ENCODE data around the gene CHST5.
A peak's percentile ranks its signal among the peaks of the same experiment; 100 is the strongest.

CHST5 gene

GRCh38 chr16:75535901-75536300, at the start of gene CHST5:
CHST5 (minus strand) TSS chr16:75536108; CDS start chr16:75530384, 5,724 bp downstream.
- DNase-seq = no peak

- no peak for DNase-seq
Measured at GRCh38 chr16:75584108-75584507, 48.2 kb upstream of the CHST5 start.

DNA sequence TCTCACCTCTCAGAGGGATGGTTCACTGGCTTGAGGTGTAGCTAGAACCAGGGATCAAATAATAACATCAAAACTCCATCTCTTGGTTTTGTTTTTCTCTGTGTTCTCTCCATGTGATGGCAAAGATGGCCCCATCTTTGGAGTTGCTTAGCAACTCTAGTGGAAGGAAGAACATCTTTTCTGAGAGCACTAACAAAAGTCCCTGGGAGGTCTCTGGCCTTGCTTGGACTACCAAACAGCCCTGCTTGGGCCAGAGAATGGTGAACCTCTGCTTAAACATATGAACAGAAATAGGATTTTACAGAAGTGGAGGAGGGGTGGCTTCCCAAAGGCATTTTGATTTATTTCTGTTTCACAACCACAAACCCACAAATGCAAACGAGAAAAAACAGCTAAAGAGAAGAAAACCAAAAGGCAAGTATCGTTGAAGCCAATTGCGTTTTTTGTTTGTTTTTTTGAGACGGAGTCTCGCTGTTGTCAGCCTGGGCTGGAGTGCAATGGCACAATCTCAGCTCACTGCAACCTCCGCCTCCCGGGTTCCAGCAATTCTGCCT, 43.5 kb upstream of the CHST5 start:
- no peak for DNase-seq

DNA sequence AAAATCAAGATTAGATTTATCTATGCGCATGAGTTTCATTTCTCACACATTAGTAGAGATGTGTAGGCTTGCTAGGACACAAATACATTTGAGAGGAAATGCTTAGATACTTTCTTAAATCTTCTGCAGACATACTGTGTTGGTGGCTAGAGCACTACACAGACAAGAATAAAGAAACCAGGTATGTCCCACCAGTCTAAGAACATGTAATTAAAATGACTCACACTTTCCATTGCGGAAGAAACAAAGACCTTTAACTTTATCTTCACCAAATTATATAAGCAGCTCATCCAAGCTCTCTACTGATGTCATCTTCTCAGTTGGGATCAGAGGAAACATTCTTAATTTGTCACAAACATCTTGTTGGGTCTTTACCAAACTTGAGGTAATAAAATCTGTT, 42.8 kb upstream of the CHST5 start:
- no peak for DNase-seq

GRCh38 chr16:75578212-75578611, 42.3 kb upstream of the CHST5 start:
- DNase-seq = no peak

DNA sequence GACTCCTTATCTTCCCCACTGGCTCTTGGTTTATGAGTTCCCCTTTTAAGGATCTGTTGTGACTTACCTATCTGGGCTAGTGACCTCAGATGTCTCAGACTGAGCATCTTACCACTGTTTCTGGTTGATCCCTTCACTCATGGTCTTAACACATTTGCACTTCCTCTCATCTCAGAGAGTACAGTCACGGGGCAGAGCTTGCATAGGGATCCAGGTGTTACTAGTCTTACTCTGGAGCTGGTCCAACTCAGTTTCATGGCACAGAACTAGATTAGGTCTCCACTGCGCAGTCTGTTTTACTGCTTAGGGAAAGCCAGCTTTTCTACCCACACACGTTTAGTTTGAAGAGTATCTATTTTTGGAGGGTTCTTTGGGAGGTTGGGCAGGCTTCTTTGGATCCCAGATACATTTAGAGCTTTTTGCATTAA, 40.5 kb upstream of the CHST5 start:
- DNase-seq = no peak

GRCh38 chr16:75575958-75576357, 40.0 kb upstream of the CHST5 start:
- no peak for DNase-seq

DNA sequence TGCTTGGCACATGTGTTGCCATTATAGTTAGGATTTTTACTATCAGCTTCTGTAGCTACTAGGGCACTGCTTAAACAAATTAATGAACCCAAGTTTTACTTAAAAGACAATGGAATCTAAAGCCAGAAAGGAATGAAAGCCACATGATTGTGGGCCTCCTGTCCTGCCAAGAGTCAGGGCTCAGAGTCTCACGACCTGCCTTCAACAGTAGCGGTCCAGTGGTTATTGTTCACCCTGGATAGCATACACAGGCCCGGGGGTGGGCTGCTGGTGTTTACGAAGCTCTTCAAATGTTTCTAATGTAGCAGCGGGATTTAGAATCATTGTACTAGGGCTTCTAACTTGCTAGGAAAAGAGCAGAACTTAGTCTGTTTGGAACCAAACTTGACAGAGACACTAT, 38.0 kb upstream of the CHST5 start:
- DNase-seq = no peak

DNA sequence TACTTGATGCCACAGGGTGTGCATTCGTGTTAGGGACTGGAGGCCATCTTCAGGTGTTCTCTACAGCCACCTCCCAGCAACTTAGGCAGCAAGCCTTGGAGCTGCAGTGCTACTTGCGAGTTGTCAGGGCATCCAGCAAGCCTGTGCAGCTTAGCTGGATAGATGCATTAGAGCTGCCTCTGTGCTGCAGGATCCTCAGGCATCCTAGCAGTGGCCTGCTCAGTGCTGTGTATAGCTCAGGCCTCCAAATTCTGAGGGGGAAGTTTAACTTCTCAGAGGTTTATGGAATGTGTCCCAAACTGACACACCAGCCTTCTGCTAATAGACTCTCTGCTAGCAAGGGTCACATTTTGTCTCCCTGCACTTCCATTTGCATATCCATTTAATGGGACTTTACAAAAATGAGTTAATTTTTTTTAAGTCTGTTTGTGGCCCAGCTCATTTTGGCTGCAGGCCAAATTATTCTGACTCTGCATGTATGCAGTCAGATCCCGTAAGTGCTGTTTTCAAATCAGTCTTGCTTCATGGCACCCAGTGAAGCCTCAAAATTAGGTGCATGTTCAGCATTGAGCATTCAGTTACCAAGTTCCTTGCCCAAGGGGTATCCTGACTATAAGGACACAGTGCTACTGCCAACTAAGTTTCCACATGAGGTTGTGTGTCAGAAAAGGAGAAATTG, 37.1 kb upstream of the CHST5 start:
- DNase-seq = no peak

DNA sequence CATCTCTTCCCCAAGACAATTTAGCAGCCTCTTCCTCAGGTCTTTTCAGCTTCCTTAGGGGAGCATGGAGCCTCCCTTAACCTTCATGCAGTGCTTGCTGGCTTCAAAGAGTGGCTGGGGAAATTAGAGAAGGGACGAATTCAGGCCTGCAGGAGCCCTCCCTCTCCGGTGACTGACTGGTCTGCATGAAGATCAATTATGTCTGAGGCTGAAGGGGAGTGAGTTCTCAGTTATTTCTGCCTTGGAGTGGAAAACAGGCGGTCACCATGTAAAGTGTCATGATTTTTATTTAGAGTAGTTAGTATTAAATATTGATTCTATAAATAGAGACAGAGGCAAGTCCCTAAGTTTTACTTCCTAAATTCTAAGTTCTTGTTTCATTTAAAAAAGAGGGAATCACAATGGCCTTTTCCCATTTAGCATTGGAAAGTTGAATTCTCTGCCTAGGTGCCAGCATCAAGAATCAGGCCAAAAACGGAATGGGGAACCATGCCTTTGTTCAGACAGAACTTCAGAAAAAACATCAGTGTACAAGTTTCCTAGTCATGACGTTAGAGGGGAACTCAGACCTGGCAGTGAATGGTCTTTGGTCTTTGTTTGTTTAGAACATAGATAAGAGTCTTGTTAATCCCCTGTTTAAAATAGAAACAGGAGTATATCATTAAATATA, 34.6 kb upstream of the CHST5 start:
- no peak for DNase-seq

GRCh38 chr16:75567911-75568310, 32.0 kb upstream of the CHST5 start:
- no peak for DNase-seq

- no peak for DNase-seq
Measured at GRCh38 chr16:75566758-75567255, 30.9 kb upstream of the CHST5 start.

DNA sequence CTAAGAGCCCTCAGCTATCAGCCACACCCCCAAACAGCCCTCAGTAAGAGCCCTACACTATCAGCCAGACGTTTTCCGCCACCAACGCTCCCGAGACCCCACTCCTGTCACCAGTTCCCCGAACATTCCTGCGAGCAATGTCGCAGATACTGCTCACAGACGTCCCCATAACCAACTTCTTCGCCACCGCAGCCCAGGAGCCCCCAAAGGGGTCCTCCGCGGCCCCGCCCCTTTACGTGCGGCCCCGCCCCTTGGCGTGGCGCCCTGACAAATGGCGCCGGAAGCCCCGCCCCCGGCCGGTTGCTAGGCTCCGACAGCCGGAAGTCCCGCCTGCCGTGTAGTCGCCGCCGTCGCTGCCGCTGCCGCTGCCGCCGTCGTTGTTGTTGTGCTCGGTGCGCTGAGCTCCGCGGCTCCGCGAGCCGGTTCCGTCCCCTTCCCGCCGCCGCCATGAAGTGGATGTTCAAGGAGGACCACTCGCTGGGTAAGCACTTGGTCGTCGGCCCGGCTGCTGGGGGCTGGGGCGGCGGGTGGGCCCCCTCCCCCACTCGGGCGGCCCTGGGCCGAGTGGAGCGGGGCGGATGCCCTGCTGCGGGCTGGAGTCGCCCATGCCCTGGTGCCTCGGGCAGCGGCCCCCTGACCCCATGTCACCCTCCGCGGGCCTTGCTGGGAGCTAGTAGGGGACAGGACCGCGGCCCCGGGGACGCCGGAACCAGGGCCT, 30.3 kb upstream of the CHST5 start, which contains the start of gene GABARAPL2:
GABARAPL2 (plus strand) TSS at position 340 of the 718 bp plus-strand sequence; CDS start at position 448, 108 bp downstream.
- DNase-seq = peak; percentile 31

- no peak for DNase-seq
Measured at GRCh38 chr16:75565640-75566039, 29.7 kb upstream of the CHST5 start.

DNA sequence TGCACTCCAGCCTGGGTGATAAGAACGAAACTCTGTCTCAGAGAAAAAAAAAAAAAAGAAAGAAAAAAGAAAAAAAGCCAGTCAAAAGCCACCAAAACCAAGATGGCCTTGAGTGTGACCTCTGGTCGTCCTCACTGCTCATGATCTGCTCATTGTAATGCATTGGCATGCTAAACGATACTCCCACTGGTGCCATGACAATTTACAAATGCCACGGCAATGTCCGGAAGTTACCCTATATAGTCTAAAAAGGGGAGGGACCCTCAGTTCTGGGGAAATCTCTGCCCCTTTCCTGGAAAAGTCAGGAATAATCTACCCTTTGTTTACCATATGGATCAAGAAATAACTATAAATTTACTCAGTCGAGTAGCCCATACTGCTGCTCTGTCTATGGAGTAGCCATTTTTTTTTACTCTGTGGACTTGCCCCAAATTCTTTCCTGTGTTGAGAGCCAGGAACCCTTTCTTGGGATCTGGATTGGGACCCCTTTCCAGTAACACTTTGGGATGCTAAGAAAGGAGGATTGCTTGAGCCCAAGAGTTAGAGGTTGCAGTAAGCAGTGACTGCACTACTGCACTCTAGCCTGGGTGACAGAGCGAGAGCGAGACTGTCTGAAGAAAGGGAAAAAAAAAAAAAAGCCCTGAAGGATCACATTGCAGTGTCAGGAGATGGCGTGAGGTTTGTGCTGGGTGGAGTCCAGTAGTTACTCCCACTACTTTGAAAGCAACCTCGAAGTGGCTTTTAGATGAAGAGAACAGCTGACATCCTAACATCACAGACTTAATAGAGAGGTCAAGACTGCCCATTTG, 23.9 kb upstream of the CHST5 start:
- DNase-seq = no peak

DNA sequence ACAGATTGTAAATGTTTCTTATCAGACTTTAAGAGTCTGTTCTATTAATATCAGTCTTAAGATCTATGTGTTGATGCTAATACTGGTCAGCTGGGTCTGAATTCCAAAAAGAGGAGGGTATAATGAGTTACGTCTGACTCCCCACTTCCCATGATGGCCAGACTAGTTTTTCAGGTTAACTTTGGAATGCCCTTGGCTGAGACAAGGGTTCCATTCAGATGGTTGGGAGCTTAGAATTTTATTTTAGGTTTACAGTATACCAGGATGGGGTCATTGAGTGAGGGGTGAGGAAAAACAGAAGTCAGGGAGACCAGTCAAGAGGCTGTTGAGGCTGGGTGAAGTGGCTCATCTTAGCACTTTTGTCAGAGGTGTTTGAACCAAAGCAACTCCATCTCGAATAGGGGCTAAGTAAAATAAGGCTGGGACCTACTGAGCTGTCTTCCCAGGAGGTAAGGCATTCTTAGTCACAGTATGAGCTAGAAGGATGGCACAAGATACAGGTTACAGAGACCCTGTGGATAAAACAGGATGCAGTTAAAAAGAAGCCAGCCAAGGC, 23.0 kb upstream of the CHST5 start:
- no peak for DNase-seq

DNA sequence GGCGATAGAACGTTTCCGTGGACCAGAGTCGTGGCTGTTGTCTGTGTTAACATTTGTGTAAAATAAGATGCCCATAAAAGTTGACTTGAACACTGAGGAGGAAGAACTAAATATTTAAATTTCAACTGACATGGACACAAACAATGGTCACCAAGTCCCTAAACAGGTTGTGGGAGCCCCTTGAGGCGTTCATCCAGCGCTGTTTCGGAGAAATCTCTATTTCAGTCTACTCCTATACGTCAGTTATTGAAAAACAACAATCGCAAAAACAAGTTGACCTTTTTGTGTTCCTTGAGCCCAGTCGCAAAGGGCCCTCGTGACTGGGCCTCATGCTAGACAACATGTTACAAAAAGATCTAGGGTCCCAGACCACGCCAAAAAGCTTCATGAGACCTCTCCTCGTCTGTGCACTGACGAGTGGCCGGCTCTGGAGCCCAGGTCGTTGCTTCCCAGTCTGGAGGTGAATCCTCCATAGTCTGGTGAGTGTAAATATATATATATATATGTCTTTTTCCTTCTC, 20.6 kb upstream of the CHST5 start:
- DNase-seq = no peak

- DNase-seq = peak; percentile 85
Measured at GRCh38 chr16:75555707-75556430, 20.0 kb upstream of the CHST5 start, which contains the start of gene TMEM231. TMEM231 (minus strand) TSS chr16:75556252; CDS start chr16:75556209, 43 bp downstream.

- DNase-seq = peak; percentile 69
Measured at GRCh38 chr16:75555213-75555706, 19.4 kb upstream of the CHST5 start.

DNA sequence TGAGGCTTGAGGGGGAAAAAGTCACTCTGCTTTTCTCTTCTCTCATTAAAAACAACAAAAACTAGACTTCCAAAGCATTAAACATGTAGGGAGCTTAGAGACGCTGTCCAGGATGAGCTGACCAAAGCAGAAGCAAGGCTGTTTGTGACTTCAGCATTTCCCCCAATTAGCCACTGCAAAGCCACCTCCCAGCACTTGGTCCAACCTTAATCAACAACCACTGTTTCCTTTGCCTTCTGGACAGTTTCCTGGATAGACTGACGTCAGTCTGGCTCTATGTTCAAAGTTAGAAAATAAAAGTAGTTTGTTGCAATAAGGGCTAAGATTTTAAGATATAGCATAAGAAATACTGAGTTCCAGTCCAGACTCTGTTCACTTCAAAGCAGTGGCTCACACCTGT, 17.0 kb upstream of the CHST5 start:
- DNase-seq = no peak

DNA sequence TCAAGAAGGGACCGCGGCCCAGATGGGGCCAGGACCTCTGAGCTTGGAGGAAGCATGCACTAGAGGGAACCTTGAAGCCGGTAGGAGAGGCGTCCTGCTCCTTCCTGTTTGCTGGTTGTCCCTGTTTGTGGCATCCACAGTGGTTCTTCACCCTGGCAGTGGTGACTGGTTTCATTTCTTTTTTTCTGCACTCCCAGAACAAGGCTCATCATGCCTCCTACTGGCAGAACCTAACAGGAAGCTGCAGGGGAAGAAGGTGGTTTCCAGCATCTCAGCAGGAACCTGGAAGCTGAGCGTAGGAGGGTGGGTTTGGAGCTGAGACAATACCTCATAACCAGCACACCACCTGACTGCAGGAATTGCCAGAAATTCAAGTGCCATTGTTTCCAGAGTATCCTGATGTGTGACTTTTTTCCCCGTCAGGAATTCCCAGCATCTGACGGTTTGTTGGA, 14.3 kb upstream of the CHST5 start:
- DNase-seq = no peak

Data from NCI-H510A (cell line).